ENCODE measurements around the gene HHATL. TPM values are rescaled to one million over a fixed set of nuclear protein-coding genes. Genes with fewer than 3 reads are reported as not detected.

Gene HHATL
- total and polyA plus RNA-seq, 9 donors, result 0.12 to 1.3 (median 0.52) TPM; not detected in 5

DNA sequence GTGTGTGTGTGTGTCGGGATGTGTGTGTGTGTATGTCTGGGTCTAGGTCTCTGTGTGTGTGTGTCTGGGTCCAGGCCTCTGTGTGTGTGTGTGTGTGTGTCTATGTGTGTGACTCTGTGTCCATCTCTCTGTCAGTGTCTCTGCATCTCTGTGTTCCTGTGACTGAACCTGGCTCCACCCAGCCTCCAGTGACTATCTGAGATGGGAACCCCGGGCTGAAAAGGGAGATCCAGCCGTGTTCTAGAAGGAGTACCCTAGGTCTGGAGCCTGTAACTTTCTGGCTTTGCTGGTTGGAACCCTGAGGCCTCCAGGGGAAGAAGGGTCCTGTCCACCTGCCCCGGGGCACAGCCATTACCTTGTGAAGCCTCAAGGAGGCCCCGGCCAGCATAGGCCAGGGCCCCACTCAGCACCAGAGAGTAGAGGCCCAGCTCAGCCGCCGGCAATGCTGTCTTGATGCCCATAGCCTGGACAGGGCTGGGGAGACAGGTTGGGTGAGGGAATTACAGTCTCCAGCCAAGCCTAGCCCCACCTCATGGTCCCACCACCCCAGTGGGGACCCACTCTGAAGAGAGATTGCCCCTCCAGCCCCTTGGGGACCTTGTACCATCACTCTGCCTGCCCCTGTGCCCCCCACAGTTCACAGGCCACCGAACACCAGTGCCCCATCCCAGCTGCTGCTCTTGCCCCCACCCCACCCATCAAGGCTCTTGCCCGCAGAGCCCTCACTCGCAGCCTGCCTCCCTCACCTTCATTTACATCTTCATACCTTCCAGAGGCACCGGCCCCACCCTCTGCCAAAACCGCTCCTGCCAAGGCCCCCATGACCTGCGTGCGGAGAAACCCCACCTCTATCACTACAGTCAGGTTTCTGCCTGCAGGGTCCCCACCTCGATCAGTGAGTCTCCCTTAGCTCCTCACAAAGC is 2.0 kb downstream of the HHATL start:
- Histone ChIP-seq H3K27ac (no peak overlapping the region), H3K36me3 (no peaks in the 10 kb centered on the region), H3K4me1 (ENCODE audit: insufficient read depth) (no peaks in the 10 kb centered on the region), H3K4me3 (no peak overlapping the region), H3K9me3 (no peaks in the 10 kb centered on the region), H3K27me3 (no peaks in the 10 kb centered on the region)
- DNase-seq, result peak in 2 of 5 donors; percentile 8 to 12
- TF ChIP-seq POLR2A (IDR thresholded peaks at IDR 0.05) (no peak), EP300 (IDR thresholded peaks at IDR 0.05) (no peak)
- TF ChIP-seq, protein P1, sequence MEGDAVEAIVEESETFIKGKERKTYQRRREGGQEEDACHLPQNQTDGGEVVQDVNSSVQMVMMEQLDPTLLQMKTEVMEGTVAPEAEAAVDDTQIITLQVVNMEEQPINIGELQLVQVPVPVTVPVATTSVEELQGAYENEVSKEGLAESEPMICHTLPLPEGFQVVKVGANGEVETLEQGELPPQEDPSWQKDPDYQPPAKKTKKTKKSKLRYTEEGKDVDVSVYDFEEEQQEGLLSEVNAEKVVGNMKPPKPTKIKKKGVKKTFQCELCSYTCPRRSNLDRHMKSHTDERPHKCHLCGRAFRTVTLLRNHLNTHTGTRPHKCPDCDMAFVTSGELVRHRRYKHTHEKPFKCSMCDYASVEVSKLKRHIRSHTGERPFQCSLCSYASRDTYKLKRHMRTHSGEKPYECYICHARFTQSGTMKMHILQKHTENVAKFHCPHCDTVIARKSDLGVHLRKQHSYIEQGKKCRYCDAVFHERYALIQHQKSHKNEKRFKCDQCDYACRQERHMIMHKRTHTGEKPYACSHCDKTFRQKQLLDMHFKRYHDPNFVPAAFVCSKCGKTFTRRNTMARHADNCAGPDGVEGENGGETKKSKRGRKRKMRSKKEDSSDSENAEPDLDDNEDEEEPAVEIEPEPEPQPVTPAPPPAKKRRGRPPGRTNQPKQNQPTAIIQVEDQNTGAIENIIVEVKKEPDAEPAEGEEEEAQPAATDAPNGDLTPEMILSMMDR (IDR thresholded peaks at IDR 0.05), result no peak
- intact Hi-C loops (cut with DNase I), result no loop called here
- WGBS, 3 donors, result 73 to 87% (median 78%) methylated on average over 15 of the region's 15 CpGs

DNA sequence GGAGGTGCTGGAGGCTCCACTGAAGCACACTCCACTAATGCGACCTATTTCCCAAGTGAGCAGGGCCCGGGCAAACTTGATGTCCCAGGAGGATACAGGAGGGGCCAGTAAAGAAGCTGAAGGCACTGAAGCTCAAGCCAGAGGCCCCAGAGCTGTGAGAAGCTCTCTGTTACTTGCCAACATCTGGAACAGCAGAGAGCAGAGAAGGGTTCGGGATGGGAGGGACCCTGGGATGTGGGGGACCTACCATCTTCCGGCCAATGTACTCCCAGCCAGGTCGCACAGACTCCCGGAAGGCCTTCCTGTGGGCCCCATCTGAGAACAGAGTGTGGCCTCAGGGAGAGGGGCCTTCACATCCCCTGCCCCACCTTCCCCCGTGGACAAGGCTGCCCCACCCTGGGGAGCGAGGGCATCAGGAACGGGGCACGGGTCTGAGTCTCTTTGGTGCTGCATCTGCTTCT is 3.1 kb downstream of the HHATL start:
- Histone ChIP-seq H3K4me3 (no peak overlapping the region), H3K9me3 (no peaks in the 10 kb centered on the region), H3K27ac (no peak overlapping the region), H3K36me3 (no peaks in the 10 kb centered on the region), H3K4me1 (ENCODE audit: insufficient read depth) (no peaks in the 10 kb centered on the region), H3K27me3 (no peaks in the 10 kb centered on the region)
- WGBS, 3 donors, result 60 to 64% (median 61%) methylated on average over 10 of the region's 10 CpGs
- DNase-seq, result peak in 1 of 5 donors; percentile 3
- TF ChIP-seq EP300 (IDR thresholded peaks at IDR 0.05) (no peak), POLR2A (IDR thresholded peaks at IDR 0.05) (no peak)
- TF ChIP-seq, protein P1 (IDR thresholded peaks at IDR 0.05), result no peak
- intact Hi-C loops (cut with DNase I), result no loop called here

- 77 to 79% (median 79%) methylated on average over 9 of the region's 9 CpGs for WGBS, 3 donors
Observed at GRCh38 chr3:42698911-42699230, 3.7 kb downstream of the HHATL start.

GRCh38 chr3:42698216-42698910 is 4.2 kb downstream of the HHATL start:
- DNase-seq, result peak in 1 of 5 donors; percentile 4
- H3K4me1 ChIP-seq (ENCODE audit: insufficient read depth), result no peaks in the 10 kb centered on the region
- H3K36me3 ChIP-seq, result no peaks in the 10 kb centered on the region
- H3K4me3 ChIP-seq, result no peak overlapping the region
- WGBS, 3 donors, result 89 to 91% (median 89%) methylated on average over 7 of the region's 7 CpGs
- H3K9me3 ChIP-seq, result no peaks in the 10 kb centered on the region
- no peak overlapping the region for H3K27ac ChIP-seq
- no peaks in the 10 kb centered on the region for H3K27me3 ChIP-seq
- TF ChIP-seq POLR2A (IDR thresholded peaks at IDR 0.05) (no peak), EP300 (IDR thresholded peaks at IDR 0.05) (no peak)
- TF ChIP-seq, protein P1 (IDR thresholded peaks at IDR 0.05), result no peak
- intact Hi-C loops (cut with DNase I), result no loop called here

More at GRCh38 chr3:42698911-42699230, 3.7 kb downstream of the HHATL start:
- intact Hi-C loops (cut with DNase I), result no loop called here
- DNase-seq, result peak in 1 of 5 donors; percentile 4
- Histone ChIP-seq H3K27ac (no peak overlapping the region), H3K27me3 (no peaks in the 10 kb centered on the region), H3K9me3 (no peaks in the 10 kb centered on the region), H3K4me1 (ENCODE audit: insufficient read depth) (no peaks in the 10 kb centered on the region), H3K36me3 (no peaks in the 10 kb centered on the region), H3K4me3 (no peak overlapping the region)
- TF ChIP-seq POLR2A (IDR thresholded peaks at IDR 0.05), result no peak
- TF ChIP-seq, protein P1 (IDR thresholded peaks at IDR 0.05), result no peak
- TF ChIP-seq EP300 (IDR thresholded peaks at IDR 0.05), result no peak

Data from ovary (tissue), 9 donors.